ENCODE data around the gene DRD3. TPM values are rescaled to one million over a fixed set of nuclear protein-coding genes. Genes with fewer than 3 reads are reported as not detected.

DRD3 gene
- total RNA-seq, result under 1 TPM in 1 of 2 experiments, not detected in 1; 0.23 TPM
- under 1 TPM in 2 of 3 donors, not detected in 1; 0.12 to 0.16 TPM for polyA plus RNA-seq
- total RNA-seq, result 0 to 0.09 (median 0) reads per million in 6 experiments

GRCh38 chr3:114178770-114179368 lies at the start of gene DRD3:
Gene DRD3, minus strand, starts transcription at chr3:114179052. Its CDS starts 7,060 bp downstream, at chr3:114171992.
- Mint-ChIP-seq H3K9me3 (peaks cover 0 to 8% (median 4%) of the 10 kb centered on the region in 9 donors), H3K27ac (no peak within 1 kb of the TSS), H3K4me3 (no peak within 1 kb of the TSS), H3K27me3 (peaks cover 0 to 3% (median 0%) of the 10 kb centered on the region in 5 donors), H3K4me1 (peaks cover 0 to 8% (median 3%) of the 10 kb centered on the region in 4 donors), H3K36me3 (peaks cover 0 to 6% (median 0%) of the 10 kb centered on the region in 3 donors)
- DNase-seq (peak in 4 of 10 donors; percentile 9 to 28 (median 13)), ATAC-seq (peak; percentile 37 to 55)
- POLR2A ChIA-PET, result no interaction called here

- POLR2A ChIA-PET, result interaction anchor here (16.6 kb wide), 1 partner anchor 12 kb away, joined by 365 read pairs; no protein-coding TSS in a partner anchor
- Mint-ChIP-seq H3K27ac (peak overlapping the region in 9 of 10 donors; percentile 95 to 99 (median 96)), H3K27me3 (no peaks in the 10 kb centered on the region), H3K9me3 (peaks cover 6 to 25% (median 19%) of the 10 kb centered on the region in 9 donors), H3K36me3 (peaks cover 0 to 20% (median 17%) of the 10 kb centered on the region in 3 donors), H3K4me3 (peak overlapping the region in 8 of 10 donors; percentile 71 to 90 (median 76)), H3K4me1 (peaks cover 44 to 96% (median 86%) of the 10 kb centered on the region in 4 donors)
- ATAC-seq, result no peak
- no peak for DNase-seq
These were observed 48.2 kb upstream of the DRD3 start for GRCh38 chr3:114227076-114227475.

GRCh38 chr3:114226313-114226712 lies 47.5 kb upstream of the DRD3 start:
- ATAC-seq (peak; percentile 8 to 33), DNase-seq (no peak)
- Mint-ChIP-seq H3K27me3 (no peaks in the 10 kb centered on the region), H3K4me1 (peaks cover 44 to 96% (median 86%) of the 10 kb centered on the region in 4 donors), H3K4me3 (peak overlapping the region; percentile 61 to 90 (median 76)), H3K9me3 (peaks cover 6 to 25% (median 19%) of the 10 kb centered on the region in 9 donors), H3K36me3 (peaks cover 0 to 20% (median 17%) of the 10 kb centered on the region in 3 donors), H3K27ac (peak overlapping the region in 9 of 10 donors; percentile 95 to 99 (median 96))
- POLR2A ChIA-PET, result interaction anchor here (16.6 kb wide), 1 partner anchor 11 kb away, joined by 365 read pairs; no protein-coding TSS in a partner anchor

- ATAC-seq, result peak; percentile 76 to 88
- H3K36me3 Mint-ChIP-seq, result peaks cover 0 to 22% (median 17%) of the 10 kb centered on the region in 3 donors
- POLR2A ChIA-PET, result interaction anchor here (0.5 to 16.6 kb wide), 6 partner anchors 8 to 923 kb away, joined by 4 to 365 read pairs (median 6); partner anchors contain the start of gene ZNF80
- H3K9me3 Mint-ChIP-seq, result peaks cover 6 to 25% (median 19%) of the 10 kb centered on the region in 9 donors
- peak overlapping the region in 9 of 10 donors; percentile 2 to 69 (median 38) for H3K4me3 Mint-ChIP-seq
- peaks cover 37 to 80% (median 71%) of the 10 kb centered on the region in 4 donors for H3K4me1 Mint-ChIP-seq
- peak in 4 of 10 donors; percentile 25 to 68 (median 52) for DNase-seq
- no peaks in the 10 kb centered on the region for H3K27me3 Mint-ChIP-seq
- peak overlapping the region in 9 of 10 donors; percentile 77 to 99 (median 90) for H3K27ac Mint-ChIP-seq
These were observed 44.3 kb upstream of the DRD3 start for GRCh38 chr3:114223143-114223542.

GRCh38 chr3:114221881-114222264 lies 43.0 kb upstream of the DRD3 start:
- Mint-ChIP-seq H3K9me3 (peaks cover 6 to 25% (median 18%) of the 10 kb centered on the region in 9 donors), H3K4me1 (peaks cover 41 to 69% (median 58%) of the 10 kb centered on the region in 4 donors), H3K27me3 (no peaks in the 10 kb centered on the region), H3K36me3 (peaks cover 0 to 22% (median 17%) of the 10 kb centered on the region in 3 donors), H3K27ac (peak overlapping the region in 9 of 10 donors; percentile 75 to 99 (median 90)), H3K4me3 (peak overlapping the region in 1 of 10 donors; percentile 37)
- POLR2A ChIA-PET, result interaction anchor here (0.8 to 16.6 kb wide), 3 partner anchors 7 to 71 kb away, joined by 3 to 365 read pairs (median 56); no protein-coding TSS in a partner anchor
- ATAC-seq (no peak), DNase-seq (no peak)

GRCh38 chr3:114221165-114221880 lies 42.5 kb upstream of the DRD3 start:
- Mint-ChIP-seq H3K27ac (peak overlapping the region in 9 of 10 donors; percentile 18 to 99 (median 90)), H3K27me3 (no peaks in the 10 kb centered on the region), H3K4me1 (peaks cover 38 to 64% (median 53%) of the 10 kb centered on the region in 4 donors), H3K9me3 (peaks cover 6 to 22% (median 15%) of the 10 kb centered on the region in 9 donors), H3K36me3 (peaks cover 0 to 22% (median 17%) of the 10 kb centered on the region in 3 donors), H3K4me3 (peak overlapping the region in 5 of 10 donors; percentile 9 to 56 (median 24))
- ATAC-seq (peak in 1 of 2 donors; percentile 10), DNase-seq (peak in 1 of 10 donors; percentile 23)
- POLR2A ChIA-PET, result interaction anchor here (0.8 to 16.6 kb wide), 3 partner anchors 6 to 71 kb away, joined by 3 to 365 read pairs (median 56); no protein-coding TSS in a partner anchor

GRCh38 chr3:114219741-114220140 lies 40.9 kb upstream of the DRD3 start:
- H3K36me3 Mint-ChIP-seq, result peaks cover 0 to 8% (median 6%) of the 10 kb centered on the region in 3 donors
- H3K4me3 Mint-ChIP-seq, result peak overlapping the region in 1 of 10 donors; percentile 27
- POLR2A ChIA-PET, result interaction anchor here (8.7 kb wide), 1 partner anchor 10 kb away, joined by 365 read pairs; the partner anchor contains the start of gene ZNF80
- DNase-seq (no peak), ATAC-seq (no peak)
- H3K27ac Mint-ChIP-seq, result peak overlapping the region in 6 of 10 donors; percentile 1 to 96 (median 52)
- H3K9me3 Mint-ChIP-seq, result peaks cover 0 to 15% (median 7%) of the 10 kb centered on the region in 9 donors
- H3K4me1 Mint-ChIP-seq, result peaks cover 30 to 49% (median 38%) of the 10 kb centered on the region in 4 donors
- H3K27me3 Mint-ChIP-seq, result no peaks in the 10 kb centered on the region

- Mint-ChIP-seq H3K4me1 (peaks cover 24 to 39% (median 33%) of the 10 kb centered on the region in 4 donors), H3K4me3 (peak overlapping the region in 2 of 10 donors; percentile 10 to 20), H3K9me3 (peaks cover 0 to 8% (median 2%) of the 10 kb centered on the region in 9 donors), H3K27me3 (no peaks in the 10 kb centered on the region), H3K36me3 (peaks cover 0 to 3% (median 0%) of the 10 kb centered on the region in 3 donors), H3K27ac (peak overlapping the region in 4 of 10 donors; percentile 16 to 44 (median 38))
- no peak for ATAC-seq
- POLR2A ChIA-PET, result interaction anchor here (8.7 kb wide), 1 partner anchor 11 kb away, joined by 365 read pairs; the partner anchor contains the start of gene ZNF80
- DNase-seq, result no peak
These were observed 39.8 kb upstream of the DRD3 start for GRCh38 chr3:114218578-114219185.

GRCh38 chr3:114218006-114218405 lies 39.2 kb upstream of the DRD3 start:
- Mint-ChIP-seq H3K27me3 (no peaks in the 10 kb centered on the region), H3K36me3 (peaks cover 0 to 3% (median 0%) of the 10 kb centered on the region in 3 donors), H3K4me3 (peak overlapping the region in 5 of 10 donors; percentile 4 to 34 (median 12)), H3K4me1 (peaks cover 23 to 33% (median 31%) of the 10 kb centered on the region in 4 donors), H3K9me3 (peaks cover 0 to 2% (median 0%) of the 10 kb centered on the region in 9 donors), H3K27ac (peak overlapping the region in 3 of 10 donors; percentile 14 to 95 (median 85))
- ATAC-seq, result no peak
- POLR2A ChIA-PET, result interaction anchor here (0.9 to 8.7 kb wide), 2 partner anchors 12 to 473 kb away, joined by 3 to 365 read pairs; partner anchors contain the start of gene ZNF80
- DNase-seq, result no peak

- Mint-ChIP-seq H3K4me1 (peaks cover 23 to 34% (median 25%) of the 10 kb centered on the region in 4 donors), H3K4me3 (peak overlapping the region in 7 of 10 donors; percentile 4 to 40 (median 31)), H3K9me3 (peaks cover 0 to 2% (median 0%) of the 10 kb centered on the region in 9 donors), H3K27ac (peak overlapping the region in 3 of 10 donors; percentile 61 to 95 (median 85)), H3K27me3 (no peaks in the 10 kb centered on the region), H3K36me3 (peaks cover 0 to 3% (median 0%) of the 10 kb centered on the region in 3 donors)
- DNase-seq (no peak), ATAC-seq (no peak)
- POLR2A ChIA-PET, result interaction anchor here (0.9 to 8.7 kb wide), 2 partner anchors 12 to 472 kb away, joined by 3 to 365 read pairs; partner anchors contain the start of gene ZNF80
These were observed 38.4 kb upstream of the DRD3 start for GRCh38 chr3:114217266-114217665.

Data from naive thymus-derived CD8-positive, alpha-beta T cell (primary cell).